ENCODE results near the gene RAD9B.
A peak's percentile ranks its signal among the peaks of the same experiment; 100 is the strongest.
"Not testable (repeated sequence)": the region's sequence is repeated elsewhere in the genome, so short reads cannot be mapped to it uniquely, and the experiment has no call there.

The RAD9B gene

DNA sequence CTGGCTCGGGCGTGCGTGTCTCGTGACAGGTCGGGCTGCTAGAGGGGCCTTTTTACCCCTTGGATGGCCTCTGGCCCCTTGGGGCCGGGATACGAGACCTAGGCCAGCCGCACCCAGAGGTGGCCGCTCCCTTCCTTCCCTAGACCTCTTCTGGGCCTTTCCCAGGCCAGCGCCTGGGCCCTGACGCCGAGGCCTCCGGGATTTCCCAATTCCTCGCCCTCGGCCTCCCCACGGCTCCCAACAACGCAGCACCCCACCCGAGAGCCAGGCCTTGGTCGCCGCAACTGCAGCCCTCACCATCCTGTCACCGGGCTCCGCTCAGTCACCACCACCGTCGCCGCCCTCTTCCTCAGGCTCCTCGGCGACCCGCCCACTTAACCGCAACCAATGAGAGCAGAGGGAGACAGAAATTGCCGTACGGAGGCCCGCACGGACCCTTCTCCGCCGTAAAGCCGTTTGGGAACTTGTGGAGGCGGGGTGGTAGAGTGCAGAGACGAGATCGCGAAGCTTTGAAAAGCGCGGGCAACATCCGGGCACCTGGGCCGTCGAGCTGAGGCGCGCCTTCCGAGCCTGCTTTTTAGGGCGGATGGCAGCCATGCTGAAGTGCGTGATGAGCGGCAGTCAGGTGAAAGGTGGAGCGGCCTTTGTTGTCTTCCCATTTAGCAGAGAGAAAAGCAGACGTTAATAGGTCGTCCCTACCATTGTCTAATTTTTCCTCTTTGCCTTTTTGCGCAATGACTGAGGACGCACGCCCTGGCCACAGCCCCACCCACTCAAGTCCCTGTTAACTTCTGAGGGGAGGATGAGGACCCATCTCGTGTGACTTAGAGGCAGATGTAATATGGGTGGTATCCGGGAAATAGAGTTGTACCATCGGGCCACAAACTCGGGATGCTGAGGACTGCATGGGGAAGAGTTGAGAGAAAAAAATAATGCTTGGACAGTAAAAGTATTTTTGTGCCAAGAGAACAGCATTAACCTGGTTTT, at the start of gene RAD9B, which contains the start of gene VPS29:
Gene RAD9B (plus strand): TSS at position 580 of the 987 bp plus-strand sequence. CDS start 7 bp downstream, at position 587.
Gene VPS29 (minus strand): TSS at position 360 of the 987 bp plus-strand sequence. CDS start 60 bp downstream, at position 300.
- DNase-seq: peak; percentile 100
- in situ Hi-C loops (cut with HindIII; ENCODE audit: low pct_ligation_motif_present, low pct_unique_long_range_greater_than_20kb, low sequenced_read_pairs): no loop called here

DNA sequence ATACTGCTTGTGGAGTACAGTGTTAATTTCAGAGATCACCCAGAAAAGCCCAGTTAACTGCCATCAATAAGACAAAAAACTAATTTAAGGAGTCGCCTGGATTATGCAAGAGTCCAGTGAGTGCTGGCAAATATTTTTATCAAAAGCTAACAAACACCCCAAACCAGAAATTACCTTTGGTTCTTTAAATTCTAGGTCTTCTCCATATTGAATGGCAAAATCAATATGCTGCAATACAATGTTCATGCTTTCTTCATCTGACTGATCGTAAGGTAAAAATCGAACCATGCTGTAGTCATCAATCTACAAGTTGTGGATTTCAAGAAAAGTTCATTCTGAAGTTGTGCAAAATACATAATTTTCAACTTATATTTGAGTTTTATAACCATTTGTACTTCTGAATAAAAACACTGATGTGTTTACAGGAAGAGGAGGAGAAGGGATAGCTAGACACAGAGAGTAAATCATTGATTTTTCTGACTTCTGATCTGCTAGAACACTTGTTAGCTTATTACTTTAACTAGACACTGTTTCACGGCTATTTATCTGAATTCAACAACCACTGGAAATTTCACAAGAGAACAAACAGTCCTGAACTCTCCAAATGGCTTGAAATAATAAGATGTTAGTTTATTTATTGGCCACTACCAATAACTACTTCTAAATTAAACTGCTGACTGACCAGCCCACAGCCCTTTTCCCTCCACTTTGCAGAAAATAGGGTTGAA, 48.4 kb upstream of the RAD9B start:
- in situ Hi-C loops (cut with HindIII; ENCODE audit: low pct_ligation_motif_present, low pct_unique_long_range_greater_than_20kb, low sequenced_read_pairs): no loop called here

DNA sequence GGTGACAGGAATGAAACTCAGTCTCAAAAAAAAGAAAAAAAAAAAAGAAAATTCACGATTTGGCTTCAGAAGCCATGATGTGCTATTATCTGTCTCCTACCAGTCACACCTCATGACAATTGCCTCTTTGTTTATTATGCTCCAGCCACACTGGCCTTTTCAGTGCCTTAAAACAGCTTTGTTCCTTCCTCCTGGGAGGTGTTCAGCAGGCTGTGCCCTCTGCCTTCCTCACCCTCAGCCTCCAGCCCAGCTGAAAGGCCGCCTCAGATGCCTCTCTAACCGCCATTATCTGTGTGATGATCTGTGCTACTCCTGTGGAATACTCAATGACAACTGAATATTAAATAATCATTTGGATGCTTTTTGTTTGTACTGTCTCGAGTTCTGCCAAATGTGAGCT, 43.4 kb upstream of the RAD9B start:
- in situ Hi-C loops (cut with HindIII; ENCODE audit: low pct_ligation_motif_present, low pct_unique_long_range_greater_than_20kb, low sequenced_read_pairs): no loop called here
- no peak for DNase-seq

More for the DNA sequence above, 48.4 kb upstream of the RAD9B start:
- DNase-seq: peak; percentile 25

DNA sequence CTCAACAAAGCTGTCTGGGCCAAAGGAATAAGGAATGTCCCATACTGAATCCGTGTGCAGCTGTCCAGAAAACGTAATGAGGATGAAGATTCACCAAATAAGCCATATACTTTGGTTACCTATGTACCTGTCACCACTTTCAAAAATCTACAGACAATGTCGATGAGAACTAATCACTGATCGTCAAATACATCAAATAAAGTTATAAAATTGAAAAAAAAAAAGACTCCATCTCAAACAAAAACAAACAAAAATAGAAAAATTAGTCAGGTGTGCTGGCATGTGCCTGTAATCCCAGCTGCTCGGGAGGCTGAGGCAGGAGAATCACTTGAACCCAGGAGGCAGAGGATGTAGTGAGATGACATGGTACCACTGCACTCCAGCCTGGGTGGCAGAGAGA, 40.9 kb upstream of the RAD9B start:
- in situ Hi-C loops (cut with HindIII; ENCODE audit: low pct_ligation_motif_present, low pct_unique_long_range_greater_than_20kb, low sequenced_read_pairs): not testable (repeated sequence)

DNA sequence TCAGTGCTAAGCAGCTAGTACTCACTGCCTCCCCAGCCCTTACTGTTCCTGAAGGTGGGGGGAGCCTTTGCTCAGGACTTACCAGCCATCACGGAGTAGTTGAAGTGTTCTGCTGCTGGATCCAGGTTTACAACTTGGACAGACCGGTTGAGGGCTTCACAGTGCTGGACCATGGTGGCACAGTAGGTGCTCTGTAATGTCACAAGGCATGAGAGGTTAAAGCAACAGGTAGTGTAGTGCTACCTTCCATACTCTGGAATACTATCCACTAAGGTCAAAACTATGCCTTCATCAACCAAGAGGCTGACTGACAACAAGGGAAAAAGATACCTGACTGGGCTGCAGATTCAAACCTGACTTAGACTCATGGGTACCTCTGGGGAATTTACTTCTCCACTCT, 37.1 kb upstream of the RAD9B start:
- in situ Hi-C loops (cut with HindIII; ENCODE audit: low pct_ligation_motif_present, low pct_unique_long_range_greater_than_20kb, low sequenced_read_pairs): no loop called here
- no peak for DNase-seq

More for the DNA sequence above, 40.9 kb upstream of the RAD9B start:
- DNase-seq: not testable (repeated sequence)

DNA sequence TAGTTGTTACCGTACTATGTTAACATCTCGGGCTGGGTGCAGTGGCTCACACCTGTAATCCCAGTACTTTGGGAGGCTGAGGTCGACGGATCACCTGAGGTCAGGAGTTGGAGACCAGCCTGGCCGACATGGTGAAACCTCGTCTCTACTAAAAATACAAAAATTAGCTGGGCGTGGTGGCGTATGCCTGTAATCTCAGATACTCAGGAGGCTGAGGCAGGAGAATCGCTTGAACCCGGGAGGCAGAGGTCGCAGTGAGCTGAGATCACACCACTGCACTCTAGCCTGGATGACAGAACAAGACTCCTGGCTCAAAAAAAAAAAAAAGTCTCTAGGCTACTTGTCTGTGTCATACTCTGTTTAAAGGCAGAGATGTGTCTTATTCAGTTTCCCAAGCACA, 36.4 kb upstream of the RAD9B start:
- DNase-seq; in situ Hi-C loops (cut with HindIII; ENCODE audit: low pct_ligation_motif_present, low pct_unique_long_range_greater_than_20kb, low sequenced_read_pairs): not testable (repeated sequence)

DNA sequence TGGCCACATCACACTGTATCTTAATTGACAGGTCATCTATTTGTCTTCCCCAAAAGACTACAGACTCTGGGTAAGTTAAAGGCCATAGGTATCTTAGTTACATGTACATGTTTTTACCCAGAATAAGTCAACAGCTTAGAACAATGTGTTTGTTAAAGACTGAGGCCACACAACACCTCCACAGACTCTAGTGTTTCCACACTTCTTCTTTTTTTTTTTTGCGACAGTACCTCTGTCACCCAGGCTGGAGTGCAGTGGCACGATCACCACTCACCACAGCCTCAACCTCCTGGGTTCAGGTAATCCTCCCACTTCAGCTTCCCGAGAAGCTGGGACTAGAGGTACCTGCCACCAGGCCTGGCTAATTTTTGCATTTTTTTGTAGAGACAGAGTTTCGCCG, 35.3 kb upstream of the RAD9B start:
- DNase-seq: no peak
- in situ Hi-C loops (cut with HindIII; ENCODE audit: low pct_ligation_motif_present, low pct_unique_long_range_greater_than_20kb, low sequenced_read_pairs): no loop called here

DNA sequence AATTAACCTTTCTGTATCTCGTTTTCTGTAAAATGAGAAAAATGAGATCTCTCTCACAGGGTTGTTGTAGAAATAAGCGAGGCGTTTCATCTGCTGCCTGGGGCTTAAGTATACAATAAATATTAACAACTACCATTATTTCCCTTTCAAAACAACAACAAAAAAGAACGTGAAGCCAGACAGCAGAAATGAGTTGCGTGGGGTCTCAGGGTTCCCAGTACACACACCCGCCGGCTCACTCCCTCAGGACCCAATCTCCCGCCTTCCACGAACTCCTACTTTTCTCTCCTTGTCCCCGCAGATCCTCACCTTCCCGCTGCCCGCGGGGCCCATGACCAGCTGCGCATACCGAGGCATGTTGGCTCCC, 34.3 kb upstream of the RAD9B start:
- no peak for DNase-seq
- in situ Hi-C loops (cut with HindIII; ENCODE audit: low pct_ligation_motif_present, low pct_unique_long_range_greater_than_20kb, low sequenced_read_pairs): no loop called here

DNA sequence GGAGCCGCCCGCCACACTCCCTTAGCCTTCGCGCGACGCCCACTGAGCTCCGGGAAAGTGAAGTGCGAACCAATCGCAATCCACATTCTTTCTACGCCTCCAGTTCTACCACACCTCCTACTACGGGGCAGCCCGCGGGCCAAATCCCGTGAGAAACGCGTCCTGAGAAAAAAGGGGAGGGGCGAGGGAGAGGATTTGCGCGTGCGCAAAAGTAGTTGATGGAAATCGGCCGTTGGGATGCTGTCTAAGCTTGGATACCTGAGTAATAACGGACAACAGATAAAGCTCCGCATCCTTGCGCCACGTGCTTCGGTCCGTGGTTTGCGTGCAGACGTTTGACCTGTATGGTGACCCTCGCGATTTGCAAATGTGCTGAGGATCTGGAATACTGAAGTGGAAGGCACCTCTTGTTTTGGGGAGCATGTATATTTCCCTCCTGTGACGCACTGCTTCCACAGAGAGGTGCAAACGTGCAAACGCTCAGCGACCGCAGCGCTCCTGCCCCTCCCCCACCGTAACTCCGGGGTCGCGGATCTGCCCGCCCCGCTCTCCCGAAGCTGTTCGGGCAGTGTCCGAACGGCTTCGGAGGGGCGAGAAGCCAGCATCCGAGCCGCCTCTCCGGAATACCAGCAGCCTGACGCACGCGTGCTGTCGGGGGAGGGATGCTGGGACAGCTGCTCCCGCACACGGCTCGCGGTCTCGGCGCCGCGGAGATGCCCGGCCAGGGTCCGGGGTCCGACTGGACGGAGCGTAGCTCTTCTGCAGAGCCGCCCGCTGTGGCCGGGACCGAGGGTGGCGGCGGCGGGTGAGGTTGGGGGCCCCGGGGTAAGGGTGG, 33.7 kb upstream of the RAD9B start, which contains the start of the genes FAM216A and GPN3:
Gene FAM216A (plus strand): TSS at position 632 of the 835 bp plus-strand sequence. CDS start 31 bp downstream, at position 663.
Gene GPN3 (minus strand): TSS at position 44 of the 835 bp plus-strand sequence. CDS start 54 bp downstream, outside the sequence.
- in situ Hi-C loops (cut with HindIII; ENCODE audit: low pct_ligation_motif_present, low pct_unique_long_range_greater_than_20kb, low sequenced_read_pairs): no loop called here
- DNase-seq: peak; percentile 100

DNA sequence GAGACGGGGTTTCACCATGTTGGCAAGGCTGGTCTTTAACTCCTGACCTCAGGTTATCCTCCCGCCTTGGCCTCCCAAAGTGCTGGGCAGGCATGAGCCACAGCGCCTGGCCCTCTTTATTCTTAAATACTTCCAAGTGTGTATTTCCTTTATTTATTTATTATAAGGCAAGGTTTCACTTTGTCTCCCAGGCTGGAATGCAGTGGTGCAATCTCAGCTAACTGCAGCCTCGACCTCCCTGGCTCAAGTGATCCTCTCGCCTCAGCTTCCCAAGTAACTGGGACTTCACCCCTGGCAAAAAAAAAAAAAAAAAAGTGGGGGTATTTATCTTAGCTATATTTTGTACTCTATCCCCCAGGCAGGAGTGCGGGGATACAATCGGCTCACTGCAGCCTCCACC, 26.7 kb upstream of the RAD9B start:
- in situ Hi-C loops (cut with HindIII; ENCODE audit: low pct_ligation_motif_present, low pct_unique_long_range_greater_than_20kb, low sequenced_read_pairs): no loop called here

DNA sequence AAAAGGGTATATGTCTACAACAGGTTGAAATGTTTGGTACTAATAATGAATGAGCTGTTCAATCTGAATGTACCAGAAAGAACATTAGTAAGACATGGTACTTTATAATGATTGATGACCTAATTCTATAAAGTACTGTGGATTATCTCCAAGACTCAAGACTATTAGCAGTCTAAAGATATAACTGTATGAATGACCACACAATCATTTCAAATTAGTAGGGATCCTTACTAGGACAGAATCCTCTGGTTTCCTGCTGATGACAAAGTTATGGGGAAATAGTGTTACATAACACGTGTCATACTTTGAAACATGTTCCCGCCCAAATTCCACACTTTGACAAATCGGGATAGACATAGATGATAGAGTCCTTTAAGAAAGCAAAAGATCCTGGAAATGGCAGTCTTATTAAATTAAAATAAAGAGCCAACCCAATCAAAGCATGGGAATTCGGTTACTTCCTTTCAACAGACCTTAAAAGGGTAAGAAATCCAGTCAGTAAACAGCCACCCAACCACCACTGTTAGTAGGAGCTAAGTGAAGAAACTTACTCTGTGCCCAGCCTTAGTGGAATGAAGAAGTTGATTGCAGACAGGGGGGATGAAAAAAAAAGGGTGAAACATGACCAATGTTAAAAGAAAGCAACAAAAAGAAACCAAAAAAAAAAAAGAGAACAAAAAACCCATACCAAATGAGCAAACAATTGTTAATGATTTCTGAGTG, 3.0 kb upstream of the RAD9B start:
- in situ Hi-C loops (cut with HindIII; ENCODE audit: low pct_ligation_motif_present, low pct_unique_long_range_greater_than_20kb, low sequenced_read_pairs): no loop called here
- peak; percentile 14 for DNase-seq

More for the DNA sequence above, 26.7 kb upstream of the RAD9B start:
- no peak for DNase-seq

DNA sequence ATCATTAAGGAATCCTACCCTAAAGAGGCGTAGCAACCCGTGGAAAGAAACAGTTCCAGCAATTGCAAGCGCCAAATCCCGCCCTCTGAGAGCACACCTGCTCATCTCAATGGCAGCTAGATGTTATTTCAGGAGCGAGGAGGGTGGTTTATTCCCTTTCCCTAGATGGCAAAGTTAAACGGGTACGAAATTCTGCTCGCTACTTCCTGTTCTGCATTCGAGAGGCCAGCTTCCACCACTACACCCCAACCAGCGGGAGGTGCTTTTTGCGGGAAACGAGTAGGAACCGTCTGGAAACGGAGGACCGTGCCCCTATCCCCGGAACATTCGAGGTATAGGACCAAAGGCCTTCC, 756 bp upstream of the RAD9B start:
- in situ Hi-C loops (cut with HindIII; ENCODE audit: low pct_ligation_motif_present, low pct_unique_long_range_greater_than_20kb, low sequenced_read_pairs): no loop called here
- peak; percentile 87 for DNase-seq

DNA sequence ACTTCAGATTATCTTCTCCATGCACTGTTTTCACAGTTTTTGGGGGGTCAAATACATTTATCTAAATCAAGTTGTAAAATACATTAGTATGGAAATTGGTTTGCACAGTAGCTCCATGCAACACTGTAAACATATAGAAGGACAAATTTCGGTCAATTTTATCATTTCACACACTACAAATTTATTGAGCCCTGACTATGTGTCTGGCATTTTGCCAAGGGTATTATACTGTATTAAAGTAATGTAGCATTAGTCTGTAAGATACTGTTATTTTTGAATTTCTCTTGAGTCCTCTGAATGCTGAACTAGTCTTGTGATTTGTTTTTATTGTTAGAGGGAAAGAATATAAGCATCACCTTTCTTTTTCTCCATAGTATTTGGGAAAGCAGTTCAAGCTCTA, 1.3 kb downstream of the RAD9B start:
- in situ Hi-C loops (cut with HindIII; ENCODE audit: low pct_ligation_motif_present, low pct_unique_long_range_greater_than_20kb, low sequenced_read_pairs): no loop called here

DNA sequence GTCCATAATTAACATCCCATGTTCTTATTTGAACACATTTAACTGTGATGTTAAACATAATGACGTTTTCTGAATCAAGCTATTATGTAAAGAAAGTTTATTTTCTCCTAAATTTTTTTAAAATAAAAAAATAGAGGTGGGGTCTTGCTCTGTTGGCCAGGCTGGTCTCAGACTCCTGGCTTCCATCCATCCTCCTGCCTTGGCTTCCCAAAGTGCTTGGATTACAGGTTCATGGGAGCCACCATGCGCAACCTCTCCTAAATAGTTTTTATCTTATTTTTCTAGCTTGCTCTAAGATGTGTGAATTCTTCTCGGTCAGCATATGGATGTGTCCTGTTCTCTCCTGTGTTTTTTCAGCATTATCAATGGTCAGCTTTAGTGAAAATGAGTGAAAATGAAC, 3.2 kb downstream of the RAD9B start:
- in situ Hi-C loops (cut with HindIII; ENCODE audit: low pct_ligation_motif_present, low pct_unique_long_range_greater_than_20kb, low sequenced_read_pairs): no loop called here
- DNase-seq: no peak

More for the DNA sequence above, 1.3 kb downstream of the RAD9B start:
- DNase-seq: no peak

DNA sequence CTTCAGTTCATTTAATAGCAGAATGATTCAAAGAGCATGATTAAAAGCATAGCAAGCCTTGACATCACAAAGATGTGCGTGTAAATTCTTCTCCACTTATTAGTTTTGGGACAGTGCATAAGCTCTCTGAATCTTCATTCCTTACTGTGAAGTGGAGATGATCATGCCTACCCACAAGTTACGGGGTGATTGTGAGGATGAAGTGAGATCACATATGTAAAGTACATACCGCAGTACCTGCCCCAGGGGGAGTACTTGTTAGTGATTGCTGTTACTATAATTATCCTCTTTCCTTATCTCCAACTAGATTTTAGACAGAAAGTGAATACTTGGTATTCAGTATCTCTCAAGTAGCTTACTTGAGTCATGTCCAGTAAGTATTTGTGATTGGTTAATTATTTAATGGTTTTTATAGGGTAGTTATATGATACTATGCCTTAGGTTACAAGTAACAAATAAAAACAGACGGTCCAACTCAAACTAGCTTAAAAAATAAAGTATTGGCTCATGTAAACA, 6.0 kb downstream of the RAD9B start:
- no peak for DNase-seq
- in situ Hi-C loops (cut with HindIII; ENCODE audit: low pct_ligation_motif_present, low pct_unique_long_range_greater_than_20kb, low sequenced_read_pairs): no loop called here

DNA sequence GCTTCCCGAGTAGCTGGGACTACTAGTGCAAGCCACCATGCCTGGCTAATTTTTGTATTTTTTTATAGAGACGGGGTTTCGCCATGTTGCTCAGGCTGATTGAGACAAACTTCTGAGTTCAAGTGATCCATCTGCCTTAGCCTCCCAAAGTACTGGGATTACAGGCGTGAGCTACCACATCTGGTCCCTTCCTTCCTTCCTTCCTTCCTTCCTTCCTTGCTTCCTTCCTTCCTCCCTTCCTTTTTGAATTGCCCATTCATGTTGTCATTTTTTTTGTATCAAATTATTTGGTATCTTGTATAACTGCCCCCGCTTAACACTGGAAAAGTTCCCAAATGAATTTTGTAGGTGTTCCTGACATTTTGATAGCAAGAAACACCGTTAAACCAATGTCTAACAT, 11.7 kb downstream of the RAD9B start:
- in situ Hi-C loops (cut with HindIII; ENCODE audit: low pct_ligation_motif_present, low pct_unique_long_range_greater_than_20kb, low sequenced_read_pairs): no loop called here
- no peak for DNase-seq

DNA sequence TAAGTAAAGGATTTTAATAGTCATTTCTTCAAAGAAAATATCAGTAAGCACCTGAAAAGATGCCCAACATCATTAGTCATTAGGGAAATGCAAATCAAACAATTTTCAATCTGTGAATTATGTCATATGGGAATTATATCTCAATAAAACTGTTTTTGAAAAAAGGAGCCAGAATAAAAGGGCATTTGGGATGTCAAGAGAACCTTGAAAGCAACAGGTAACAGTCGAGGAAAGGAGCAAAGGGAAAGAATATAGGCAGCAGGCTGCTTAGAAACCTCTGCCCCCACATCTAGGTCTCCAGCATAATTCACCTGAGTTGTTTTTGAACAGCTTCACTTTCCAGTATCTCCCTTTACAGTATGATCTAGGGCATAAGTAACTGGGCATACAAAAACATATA, 12.2 kb downstream of the RAD9B start:
- DNase-seq: no peak
- in situ Hi-C loops (cut with HindIII; ENCODE audit: low pct_ligation_motif_present, low pct_unique_long_range_greater_than_20kb, low sequenced_read_pairs): no loop called here

DNA sequence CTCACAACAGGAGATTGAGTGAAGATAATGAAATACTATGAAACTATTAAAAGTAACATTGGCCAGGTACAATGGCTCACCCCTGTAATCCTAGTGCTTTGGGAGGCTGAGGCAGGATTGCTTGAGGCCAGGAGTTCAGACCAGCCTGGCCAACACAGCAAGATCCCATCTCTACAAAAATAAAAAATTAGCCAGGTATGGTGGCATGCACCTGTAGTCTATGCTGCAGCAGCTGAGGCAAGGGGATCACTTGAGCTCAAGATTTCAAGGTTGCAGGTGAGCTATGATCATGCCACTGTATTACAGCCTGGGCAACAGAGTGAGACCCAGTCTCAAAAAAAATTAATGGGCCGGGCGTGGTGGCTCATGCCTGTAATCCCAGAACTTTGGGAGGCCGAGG, 14.9 kb downstream of the RAD9B start:
- in situ Hi-C loops (cut with HindIII; ENCODE audit: low pct_ligation_motif_present, low pct_unique_long_range_greater_than_20kb, low sequenced_read_pairs): no loop called here
- DNase-seq: no peak

Data from ACHN (cell line).